HepG2 (cell line): Measurements from ENCODE around the gene MRPS31. TPM values are rescaled to one million over a fixed set of nuclear protein-coding genes. Genes with fewer than 3 reads are reported as not detected.

Source experiments
- EZH2 ChIP-seq: conservative IDR thresholded peaks from 2 replicates; pipeline ENCODE4 v1.6.1; 2012; ENCODE audit warnings: mild to moderate bottlenecking, low read depth, low read length, moderate library complexity
- GABPB1 ChIP-seq: IDR thresholded peaks from 2 replicates; pipeline ENCODE4 v1.6.1; 2016; ENCODE audit warnings: mild to moderate bottlenecking, missing genetic modification reagents, moderate library complexity, missing compliant biosample characterization
- GZF1 ChIP-seq: sonication (generic); formaldehyde crosslinking; IDR thresholded peaks from 2 replicates; pipeline ENCODE4 v1.5.1; 2020; ENCODE audit warnings: mild to moderate bottlenecking, missing genetic modification reagents
- KLF11 ChIP-seq: IDR thresholded peaks from 2 replicates; pipeline ENCODE4 v1.6.1; 2016; ENCODE audit warnings: missing compliant biosample characterization
- NPAS2 ChIP-seq: sonication (generic); formaldehyde crosslinking; IDR thresholded peaks from 2 replicates; pipeline ENCODE4 v1.8.0; 2022; ENCODE audit warnings: mild to moderate bottlenecking, missing genetic modification reagents, borderline replicate concordance
- TEAD3 ChIP-seq: optimal IDR thresholded peaks from 2 replicates; pipeline ENCODE3; 2016; ENCODE audit warnings: borderline replicate concordance
- ZBTB3 ChIP-seq: sonication (generic); formaldehyde crosslinking; IDR thresholded peaks from 2 replicates; pipeline ENCODE4 v1.4.0; 2020; ENCODE audit warnings: low read depth, mild to moderate bottlenecking, moderate library complexity, missing genetic modification reagents, borderline replicate concordance
- ZNF354B ChIP-seq: sonication (generic); formaldehyde crosslinking; IDR thresholded peaks from 2 replicates; pipeline ENCODE4 v1.8.0; 2022; ENCODE audit warnings: mild to moderate bottlenecking, missing genetic modification reagents
- ZNF543 ChIP-seq: sonication (generic); formaldehyde crosslinking; IDR thresholded peaks from 2 replicates; pipeline ENCODE4 v1.4.0; 2020; ENCODE audit warnings: mild to moderate bottlenecking, missing genetic modification reagents
- polyA plus RNA-seq, 8 experiments: library from polyadenylated mRNA; depleted of rRNA in 3 of 8; stranded (reverse) in 7 of 8; unstranded in 1 of 8; fragments of >200 nt; fragmentation: Illumina TruSeq in 4 of 8; extraction: Trizol in 4 of 8; gene quantifications; 2 replicates each; pipeline versions ENCODE4 v1.2.1 to v1.2.3, GENCODE V29; 2011 to 2016; ENCODE audit warnings: low read depth in 4 of 8, missing spikeins in 1 of 8, mixed read lengths in 1 of 8; ENCODE audit not compliant: insufficient read depth in 1 of 8
- total RNA-seq, 5 experiments: library from RNA; depleted of rRNA; stranded (reverse); fragments of >200 nt; fragmentation: Illumina TruSeq; extraction: Trizol; gene quantifications; 2 replicates each; pipeline ENCODE4 v1.2.3, GENCODE V29; 2016; ENCODE audit warnings: low read depth in 1 of 5
- TF ChIP-seq, protein P1 (sequence below): sonication (generic); formaldehyde crosslinking; IDR thresholded peaks from 2 replicates; pipeline ENCODE4 v1.4.0; 2020; ENCODE audit warnings: low read depth, missing genetic modification reagents
- TF ChIP-seq, protein P2 (sequence below): sonication (generic); formaldehyde crosslinking; IDR thresholded peaks from 2 replicates; pipeline ENCODE4 v1.4.0; 2020; ENCODE audit warnings: missing genetic modification reagents
- TF ChIP-seq, protein P3 (sequence below): sonication (generic); formaldehyde crosslinking; IDR thresholded peaks from 2 replicates; pipeline ENCODE4 v1.4.0; 2020; ENCODE audit warnings: missing genetic modification reagents, borderline replicate concordance
- TF ChIP-seq, protein P4 (sequence below), 2 experiments: sonication (generic) in 1 of 2; formaldehyde crosslinking in 1 of 2; IDR thresholded peaks; 2 replicates each; pipeline versions ENCODE4 v1.4.0 to v1.6.1; 2018 to 2020; ENCODE audit warnings: missing genetic modification reagents in 2 of 2, borderline replicate concordance in 1 of 2, low read depth in 1 of 2, mild to moderate bottlenecking in 1 of 2, missing biosample characterization in 1 of 2

The MRPS31 gene
- total and polyA plus RNA-seq, 2 of the 13 experiments (the other 11 are each of a cell fraction or from before 2014, with no cell fraction given): 23.7 to 34.1 TPM

DNA sequence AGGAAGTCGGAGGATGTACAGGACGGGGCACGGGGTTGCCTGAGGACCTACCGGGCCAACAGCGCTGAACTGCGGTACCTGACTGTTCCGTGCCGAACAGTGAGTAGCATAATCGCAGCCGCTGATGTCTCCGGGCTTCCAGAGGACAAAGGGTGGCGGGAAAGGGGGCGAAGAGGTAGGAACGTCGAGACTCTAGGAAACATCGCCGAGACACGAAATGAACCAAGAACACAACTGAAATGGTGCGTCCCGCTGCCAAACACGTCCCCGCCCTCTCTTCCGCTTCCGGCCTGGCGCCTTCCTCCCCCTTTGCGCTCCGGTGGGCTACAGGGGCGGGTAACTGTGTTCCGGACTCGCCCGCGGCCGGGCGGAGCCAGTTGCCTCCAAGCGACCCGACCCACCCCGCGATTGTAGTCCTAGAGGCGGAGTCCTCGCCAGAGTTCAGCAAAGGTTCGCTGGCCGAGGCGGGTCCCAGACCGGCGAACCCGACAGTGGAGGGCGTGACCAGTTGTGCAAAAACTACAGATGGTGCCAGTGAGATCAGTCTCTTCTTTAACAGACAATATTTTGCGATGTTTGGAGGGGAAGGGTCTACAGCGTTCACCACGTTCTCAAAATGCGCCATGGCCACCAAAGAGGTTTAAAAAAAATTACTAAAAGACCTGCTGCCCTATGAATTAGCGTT is at the start of gene MRPS31 (continued):
- TF ChIP-seq, protein P1, sequence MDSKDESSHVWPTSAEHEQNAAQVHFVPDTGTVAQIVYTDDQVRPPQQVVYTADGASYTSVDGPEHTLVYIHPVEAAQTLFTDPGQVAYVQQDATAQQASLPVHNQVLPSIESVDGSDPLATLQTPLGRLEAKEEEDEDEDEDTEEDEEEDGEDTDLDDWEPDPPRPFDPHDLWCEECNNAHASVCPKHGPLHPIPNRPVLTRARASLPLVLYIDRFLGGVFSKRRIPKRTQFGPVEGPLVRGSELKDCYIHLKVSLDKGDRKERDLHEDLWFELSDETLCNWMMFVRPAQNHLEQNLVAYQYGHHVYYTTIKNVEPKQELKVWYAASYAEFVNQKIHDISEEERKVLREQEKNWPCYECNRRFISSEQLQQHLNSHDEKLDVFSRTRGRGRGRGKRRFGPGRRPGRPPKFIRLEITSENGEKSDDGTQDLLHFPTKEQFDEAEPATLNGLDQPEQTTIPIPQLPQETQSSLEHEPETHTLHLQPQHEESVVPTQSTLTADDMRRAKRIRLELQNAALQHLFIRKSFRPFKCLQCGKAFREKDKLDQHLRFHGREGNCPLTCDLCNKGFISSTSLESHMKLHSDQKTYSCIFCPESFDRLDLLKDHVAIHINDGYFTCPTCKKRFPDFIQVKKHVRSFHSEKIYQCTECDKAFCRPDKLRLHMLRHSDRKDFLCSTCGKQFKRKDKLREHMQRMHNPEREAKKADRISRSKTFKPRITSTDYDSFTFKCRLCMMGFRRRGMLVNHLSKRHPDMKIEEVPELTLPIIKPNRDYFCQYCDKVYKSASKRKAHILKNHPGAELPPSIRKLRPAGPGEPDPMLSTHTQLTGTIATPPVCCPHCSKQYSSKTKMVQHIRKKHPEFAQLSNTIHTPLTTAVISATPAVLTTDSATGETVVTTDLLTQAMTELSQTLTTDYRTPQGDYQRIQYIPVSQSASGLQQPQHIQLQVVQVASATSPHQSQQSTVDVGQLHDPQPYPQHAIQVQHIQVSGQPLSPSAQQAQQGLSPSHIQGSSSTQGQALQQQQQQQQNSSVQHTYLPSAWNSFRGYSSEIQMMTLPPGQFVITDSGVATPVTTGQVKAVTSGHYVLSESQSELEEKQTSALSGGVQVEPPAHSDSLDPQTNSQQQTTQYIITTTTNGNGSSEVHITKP: peak; percentile 91
- TF ChIP-seq, protein P2, sequence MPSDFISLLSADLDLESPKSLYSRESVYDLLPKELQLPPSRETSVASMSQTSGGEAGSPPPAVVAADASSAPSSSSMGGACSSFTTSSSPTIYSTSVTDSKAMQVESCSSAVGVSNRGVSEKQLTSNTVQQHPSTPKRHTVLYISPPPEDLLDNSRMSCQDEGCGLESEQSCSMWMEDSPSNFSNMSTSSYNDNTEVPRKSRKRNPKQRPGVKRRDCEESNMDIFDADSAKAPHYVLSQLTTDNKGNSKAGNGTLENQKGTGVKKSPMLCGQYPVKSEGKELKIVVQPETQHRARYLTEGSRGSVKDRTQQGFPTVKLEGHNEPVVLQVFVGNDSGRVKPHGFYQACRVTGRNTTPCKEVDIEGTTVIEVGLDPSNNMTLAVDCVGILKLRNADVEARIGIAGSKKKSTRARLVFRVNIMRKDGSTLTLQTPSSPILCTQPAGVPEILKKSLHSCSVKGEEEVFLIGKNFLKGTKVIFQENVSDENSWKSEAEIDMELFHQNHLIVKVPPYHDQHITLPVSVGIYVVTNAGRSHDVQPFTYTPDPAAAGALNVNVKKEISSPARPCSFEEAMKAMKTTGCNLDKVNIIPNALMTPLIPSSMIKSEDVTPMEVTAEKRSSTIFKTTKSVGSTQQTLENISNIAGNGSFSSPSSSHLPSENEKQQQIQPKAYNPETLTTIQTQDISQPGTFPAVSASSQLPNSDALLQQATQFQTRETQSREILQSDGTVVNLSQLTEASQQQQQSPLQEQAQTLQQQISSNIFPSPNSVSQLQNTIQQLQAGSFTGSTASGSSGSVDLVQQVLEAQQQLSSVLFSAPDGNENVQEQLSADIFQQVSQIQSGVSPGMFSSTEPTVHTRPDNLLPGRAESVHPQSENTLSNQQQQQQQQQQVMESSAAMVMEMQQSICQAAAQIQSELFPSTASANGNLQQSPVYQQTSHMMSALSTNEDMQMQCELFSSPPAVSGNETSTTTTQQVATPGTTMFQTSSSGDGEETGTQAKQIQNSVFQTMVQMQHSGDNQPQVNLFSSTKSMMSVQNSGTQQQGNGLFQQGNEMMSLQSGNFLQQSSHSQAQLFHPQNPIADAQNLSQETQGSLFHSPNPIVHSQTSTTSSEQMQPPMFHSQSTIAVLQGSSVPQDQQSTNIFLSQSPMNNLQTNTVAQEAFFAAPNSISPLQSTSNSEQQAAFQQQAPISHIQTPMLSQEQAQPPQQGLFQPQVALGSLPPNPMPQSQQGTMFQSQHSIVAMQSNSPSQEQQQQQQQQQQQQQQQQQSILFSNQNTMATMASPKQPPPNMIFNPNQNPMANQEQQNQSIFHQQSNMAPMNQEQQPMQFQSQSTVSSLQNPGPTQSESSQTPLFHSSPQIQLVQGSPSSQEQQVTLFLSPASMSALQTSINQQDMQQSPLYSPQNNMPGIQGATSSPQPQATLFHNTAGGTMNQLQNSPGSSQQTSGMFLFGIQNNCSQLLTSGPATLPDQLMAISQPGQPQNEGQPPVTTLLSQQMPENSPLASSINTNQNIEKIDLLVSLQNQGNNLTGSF (CRISPR knock-in tag): 0 out of 2 replicates have a peak, but pooled peaks have one; percentile 63
- TF ChIP-seq ZNF354B (CRISPR knock-in tag) (no peak), ZBTB3 (0 out of 2 replicates have a peak, but pooled peaks have one; percentile 39), ZNF543 (CRISPR knock-in tag) (0 out of 2 replicates have a peak, but pooled peaks have one; percentile 69), NPAS2 (CRISPR knock-in tag) (no peak), EZH2 (no peak), KLF11 (CRISPR knock-in tag) (peak; percentile 94), GZF1 (no peak), TEAD3 (peak; percentile 84), GABPB1 (peak; percentile 100)
- TF ChIP-seq, protein P3, sequence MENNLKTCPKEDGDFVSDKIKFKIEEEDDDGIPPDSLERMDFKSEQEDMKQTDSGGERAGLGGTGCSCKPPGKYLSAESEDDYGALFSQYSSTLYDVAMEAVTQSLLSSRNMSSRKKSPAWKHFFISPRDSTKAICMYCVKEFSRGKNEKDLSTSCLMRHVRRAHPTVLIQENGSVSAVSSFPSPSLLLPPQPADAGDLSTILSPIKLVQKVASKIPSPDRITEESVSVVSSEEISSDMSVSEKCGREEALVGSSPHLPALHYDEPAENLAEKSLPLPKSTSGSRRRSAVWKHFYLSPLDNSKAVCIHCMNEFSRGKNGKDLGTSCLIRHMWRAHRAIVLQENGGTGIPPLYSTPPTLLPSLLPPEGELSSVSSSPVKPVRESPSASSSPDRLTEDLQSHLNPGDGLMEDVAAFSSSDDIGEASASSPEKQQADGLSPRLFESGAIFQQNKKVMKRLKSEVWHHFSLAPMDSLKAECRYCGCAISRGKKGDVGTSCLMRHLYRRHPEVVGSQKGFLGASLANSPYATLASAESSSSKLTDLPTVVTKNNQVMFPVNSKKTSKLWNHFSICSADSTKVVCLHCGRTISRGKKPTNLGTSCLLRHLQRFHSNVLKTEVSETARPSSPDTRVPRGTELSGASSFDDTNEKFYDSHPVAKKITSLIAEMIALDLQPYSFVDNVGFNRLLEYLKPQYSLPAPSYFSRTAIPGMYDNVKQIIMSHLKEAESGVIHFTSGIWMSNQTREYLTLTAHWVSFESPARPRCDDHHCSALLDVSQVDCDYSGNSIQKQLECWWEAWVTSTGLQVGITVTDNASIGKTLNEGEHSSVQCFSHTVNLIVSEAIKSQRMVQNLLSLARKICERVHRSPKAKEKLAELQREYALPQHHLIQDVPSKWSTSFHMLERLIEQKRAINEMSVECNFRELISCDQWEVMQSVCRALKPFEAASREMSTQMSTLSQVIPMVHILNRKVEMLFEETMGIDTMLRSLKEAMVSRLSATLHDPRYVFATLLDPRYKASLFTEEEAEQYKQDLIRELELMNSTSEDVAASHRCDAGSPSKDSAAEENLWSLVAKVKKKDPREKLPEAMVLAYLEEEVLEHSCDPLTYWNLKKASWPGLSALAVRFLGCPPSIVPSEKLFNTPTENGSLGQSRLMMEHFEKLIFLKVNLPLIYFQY (CRISPR knock-in tag): peak; percentile 95
- TF ChIP-seq, protein P4, sequence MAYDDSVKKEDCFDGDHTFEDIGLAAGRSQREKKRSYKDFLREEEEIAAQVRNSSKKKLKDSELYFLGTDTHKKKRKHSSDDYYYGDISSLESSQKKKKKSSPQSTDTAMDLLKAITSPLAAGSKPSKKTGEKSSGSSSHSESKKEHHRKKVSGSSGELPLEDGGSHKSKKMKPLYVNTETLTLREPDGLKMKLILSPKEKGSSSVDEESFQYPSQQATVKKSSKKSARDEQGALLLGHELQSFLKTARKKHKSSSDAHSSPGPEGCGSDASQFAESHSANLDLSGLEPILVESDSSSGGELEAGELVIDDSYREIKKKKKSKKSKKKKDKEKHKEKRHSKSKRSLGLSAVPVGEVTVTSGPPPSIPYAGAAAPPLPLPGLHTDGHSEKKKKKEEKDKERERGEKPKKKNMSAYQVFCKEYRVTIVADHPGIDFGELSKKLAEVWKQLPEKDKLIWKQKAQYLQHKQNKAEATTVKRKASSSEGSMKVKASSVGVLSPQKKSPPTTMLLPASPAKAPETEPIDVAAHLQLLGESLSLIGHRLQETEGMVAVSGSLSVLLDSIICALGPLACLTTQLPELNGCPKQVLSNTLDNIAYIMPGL (CRISPR knock-in tag; IDR thresholded peaks at IDR 0.05; ENCODE audit: borderline replicate concordance in 1 of 2, low read depth in 1 of 2): peak; percentile 94 to 96
